ENCODE results near the gene WWC2. TPM values are rescaled to one million over a fixed set of nuclear protein-coding genes. Genes with fewer than 3 reads are reported as not detected.

The WWC2 gene
- total RNA-seq, 1 experiment from 2014 or later, result 126 TPM

DNA sequence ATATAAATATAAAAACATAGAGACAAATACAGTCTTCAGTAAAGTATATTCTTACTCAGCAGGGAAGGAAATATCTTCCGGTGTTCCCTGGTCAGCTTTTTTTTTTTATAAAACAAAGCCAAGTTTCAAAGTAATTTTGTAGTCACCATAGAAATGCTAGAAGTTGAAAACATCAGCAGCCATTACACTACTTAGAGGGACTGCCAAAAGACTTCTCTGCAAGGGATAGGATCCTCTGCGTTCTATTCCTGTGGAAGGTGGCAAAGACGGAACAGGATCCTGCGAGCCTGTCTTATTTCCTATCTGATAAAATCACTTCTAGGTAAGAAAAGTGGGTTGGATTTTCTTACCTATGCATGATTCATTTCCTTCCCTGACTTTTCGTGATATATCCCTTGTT is 201.6 kb downstream of the WWC2 start:
- DNase-seq (ENCODE audit: low spot score), result no peak
- H3K4me3 Mint-ChIP-seq, result no peak overlapping the region
- POLR2A ChIA-PET, result no interaction called here
- ATAC-seq, result no peak
- no peaks in the 10 kb centered on the region for H3K4me1 Mint-ChIP-seq
- CTCF ChIA-PET, result no interaction called here
- peaks cover 44% of the 10 kb centered on the region for H3K36me3 Mint-ChIP-seq
- H3K9me3 Mint-ChIP-seq, result no peaks in the 10 kb centered on the region
- H3K27me3 Mint-ChIP-seq (ENCODE audit: low read depth), result no peaks in the 10 kb centered on the region
- TF ChIP-seq TEAD4 (CRISPR knock-in tag; IDR thresholded peaks at IDR 0.05) (no peak), ZNF263 (CRISPR knock-in tag; IDR thresholded peaks at IDR 0.05; ENCODE audit: low read depth) (no peak)
- TF ChIP-seq, protein P1, sequence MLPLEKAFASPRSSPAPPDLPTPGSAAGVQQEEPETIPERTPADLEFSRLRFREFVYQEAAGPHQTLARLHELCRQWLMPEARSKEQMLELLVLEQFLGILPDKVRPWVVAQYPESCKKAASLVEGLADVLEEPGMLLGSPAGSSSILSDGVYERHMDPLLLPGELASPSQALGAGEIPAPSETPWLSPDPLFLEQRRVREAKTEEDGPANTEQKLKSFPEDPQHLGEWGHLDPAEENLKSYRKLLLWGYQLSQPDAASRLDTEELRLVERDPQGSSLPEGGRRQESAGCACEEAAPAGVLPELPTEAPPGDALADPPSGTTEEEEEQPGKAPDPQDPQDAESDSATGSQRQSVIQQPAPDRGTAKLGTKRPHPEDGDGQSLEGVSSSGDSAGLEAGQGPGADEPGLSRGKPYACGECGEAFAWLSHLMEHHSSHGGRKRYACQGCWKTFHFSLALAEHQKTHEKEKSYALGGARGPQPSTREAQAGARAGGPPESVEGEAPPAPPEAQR (CRISPR knock-in tag; IDR thresholded peaks at IDR 0.05), result no peak
- no peak overlapping the region for H3K27ac Mint-ChIP-seq

DNA sequence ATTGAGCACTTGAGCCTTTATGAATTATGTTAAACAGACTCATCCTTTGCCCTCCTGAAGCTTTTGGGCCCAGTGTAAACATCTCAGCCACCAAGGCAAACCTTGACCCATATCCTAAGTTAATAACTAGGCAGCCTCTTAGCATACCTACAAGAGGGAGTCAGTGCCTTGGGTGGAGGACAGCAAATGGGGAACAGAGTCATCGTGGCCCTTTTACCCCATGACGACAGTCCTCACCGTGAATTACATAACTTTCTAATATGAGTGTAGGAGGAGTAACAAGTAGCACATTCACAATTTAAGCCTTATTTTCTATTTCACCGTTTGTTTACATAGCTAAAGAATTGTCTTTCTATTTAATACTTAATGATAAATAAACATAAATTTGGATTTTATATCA is 204.2 kb downstream of the WWC2 start:
- Mint-ChIP-seq H3K36me3 (peaks cover 29% of the 10 kb centered on the region), H3K27ac (no peak overlapping the region), H3K4me3 (no peak overlapping the region), H3K27me3 (ENCODE audit: low read depth) (no peaks in the 10 kb centered on the region), H3K4me1 (no peaks in the 10 kb centered on the region), H3K9me3 (no peaks in the 10 kb centered on the region)
- DNase-seq (ENCODE audit: low spot score), result no peak
- CTCF ChIA-PET, result interaction anchor here (1.0 to 1.7 kb wide), 2 partner anchors 41 to 87 kb away, joined by 5 to 7 read pairs; no protein-coding TSS in a partner anchor
- POLR2A ChIA-PET, result no interaction called here
- ATAC-seq, result no peak
- TF ChIP-seq ZNF396 (CRISPR knock-in tag; IDR thresholded peaks at IDR 0.05; ENCODE audit: borderline replicate concordance) (no peak), TEAD4 (CRISPR knock-in tag; IDR thresholded peaks at IDR 0.05) (no peak), ZNF232 (CRISPR knock-in tag; IDR thresholded peaks at IDR 0.05) (no peak), SMAD4 (CRISPR knock-in tag; IDR thresholded peaks at IDR 0.05) (no peak), IRF2 (CRISPR knock-in tag; IDR thresholded peaks at IDR 0.05; ENCODE audit: borderline replicate concordance, low read depth) (no peak), NFE2L1 (CRISPR knock-in tag; IDR thresholded peaks at IDR 0.05) (no peak)
- TF ChIP-seq, protein P2, sequence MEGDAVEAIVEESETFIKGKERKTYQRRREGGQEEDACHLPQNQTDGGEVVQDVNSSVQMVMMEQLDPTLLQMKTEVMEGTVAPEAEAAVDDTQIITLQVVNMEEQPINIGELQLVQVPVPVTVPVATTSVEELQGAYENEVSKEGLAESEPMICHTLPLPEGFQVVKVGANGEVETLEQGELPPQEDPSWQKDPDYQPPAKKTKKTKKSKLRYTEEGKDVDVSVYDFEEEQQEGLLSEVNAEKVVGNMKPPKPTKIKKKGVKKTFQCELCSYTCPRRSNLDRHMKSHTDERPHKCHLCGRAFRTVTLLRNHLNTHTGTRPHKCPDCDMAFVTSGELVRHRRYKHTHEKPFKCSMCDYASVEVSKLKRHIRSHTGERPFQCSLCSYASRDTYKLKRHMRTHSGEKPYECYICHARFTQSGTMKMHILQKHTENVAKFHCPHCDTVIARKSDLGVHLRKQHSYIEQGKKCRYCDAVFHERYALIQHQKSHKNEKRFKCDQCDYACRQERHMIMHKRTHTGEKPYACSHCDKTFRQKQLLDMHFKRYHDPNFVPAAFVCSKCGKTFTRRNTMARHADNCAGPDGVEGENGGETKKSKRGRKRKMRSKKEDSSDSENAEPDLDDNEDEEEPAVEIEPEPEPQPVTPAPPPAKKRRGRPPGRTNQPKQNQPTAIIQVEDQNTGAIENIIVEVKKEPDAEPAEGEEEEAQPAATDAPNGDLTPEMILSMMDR (IDR thresholded peaks at IDR 0.05), result no peak
- TF ChIP-seq, protein P3, sequence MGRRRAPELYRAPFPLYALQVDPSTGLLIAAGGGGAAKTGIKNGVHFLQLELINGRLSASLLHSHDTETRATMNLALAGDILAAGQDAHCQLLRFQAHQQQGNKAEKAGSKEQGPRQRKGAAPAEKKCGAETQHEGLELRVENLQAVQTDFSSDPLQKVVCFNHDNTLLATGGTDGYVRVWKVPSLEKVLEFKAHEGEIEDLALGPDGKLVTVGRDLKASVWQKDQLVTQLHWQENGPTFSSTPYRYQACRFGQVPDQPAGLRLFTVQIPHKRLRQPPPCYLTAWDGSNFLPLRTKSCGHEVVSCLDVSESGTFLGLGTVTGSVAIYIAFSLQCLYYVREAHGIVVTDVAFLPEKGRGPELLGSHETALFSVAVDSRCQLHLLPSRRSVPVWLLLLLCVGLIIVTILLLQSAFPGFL (CRISPR knock-in tag; IDR thresholded peaks at IDR 0.05; ENCODE audit: borderline replicate concordance), result no peak
- TF ChIP-seq, protein P4, sequence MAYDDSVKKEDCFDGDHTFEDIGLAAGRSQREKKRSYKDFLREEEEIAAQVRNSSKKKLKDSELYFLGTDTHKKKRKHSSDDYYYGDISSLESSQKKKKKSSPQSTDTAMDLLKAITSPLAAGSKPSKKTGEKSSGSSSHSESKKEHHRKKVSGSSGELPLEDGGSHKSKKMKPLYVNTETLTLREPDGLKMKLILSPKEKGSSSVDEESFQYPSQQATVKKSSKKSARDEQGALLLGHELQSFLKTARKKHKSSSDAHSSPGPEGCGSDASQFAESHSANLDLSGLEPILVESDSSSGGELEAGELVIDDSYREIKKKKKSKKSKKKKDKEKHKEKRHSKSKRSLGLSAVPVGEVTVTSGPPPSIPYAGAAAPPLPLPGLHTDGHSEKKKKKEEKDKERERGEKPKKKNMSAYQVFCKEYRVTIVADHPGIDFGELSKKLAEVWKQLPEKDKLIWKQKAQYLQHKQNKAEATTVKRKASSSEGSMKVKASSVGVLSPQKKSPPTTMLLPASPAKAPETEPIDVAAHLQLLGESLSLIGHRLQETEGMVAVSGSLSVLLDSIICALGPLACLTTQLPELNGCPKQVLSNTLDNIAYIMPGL (CRISPR knock-in tag; IDR thresholded peaks at IDR 0.05), result no peak
- TF ChIP-seq, protein P5, sequence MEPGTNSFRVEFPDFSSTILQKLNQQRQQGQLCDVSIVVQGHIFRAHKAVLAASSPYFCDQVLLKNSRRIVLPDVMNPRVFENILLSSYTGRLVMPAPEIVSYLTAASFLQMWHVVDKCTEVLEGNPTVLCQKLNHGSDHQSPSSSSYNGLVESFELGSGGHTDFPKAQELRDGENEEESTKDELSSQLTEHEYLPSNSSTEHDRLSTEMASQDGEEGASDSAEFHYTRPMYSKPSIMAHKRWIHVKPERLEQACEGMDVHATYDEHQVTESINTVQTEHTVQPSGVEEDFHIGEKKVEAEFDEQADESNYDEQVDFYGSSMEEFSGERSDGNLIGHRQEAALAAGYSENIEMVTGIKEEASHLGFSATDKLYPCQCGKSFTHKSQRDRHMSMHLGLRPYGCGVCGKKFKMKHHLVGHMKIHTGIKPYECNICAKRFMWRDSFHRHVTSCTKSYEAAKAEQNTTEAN (CRISPR knock-in tag; IDR thresholded peaks at IDR 0.05), result no peak
- TF ChIP-seq, protein P6, sequence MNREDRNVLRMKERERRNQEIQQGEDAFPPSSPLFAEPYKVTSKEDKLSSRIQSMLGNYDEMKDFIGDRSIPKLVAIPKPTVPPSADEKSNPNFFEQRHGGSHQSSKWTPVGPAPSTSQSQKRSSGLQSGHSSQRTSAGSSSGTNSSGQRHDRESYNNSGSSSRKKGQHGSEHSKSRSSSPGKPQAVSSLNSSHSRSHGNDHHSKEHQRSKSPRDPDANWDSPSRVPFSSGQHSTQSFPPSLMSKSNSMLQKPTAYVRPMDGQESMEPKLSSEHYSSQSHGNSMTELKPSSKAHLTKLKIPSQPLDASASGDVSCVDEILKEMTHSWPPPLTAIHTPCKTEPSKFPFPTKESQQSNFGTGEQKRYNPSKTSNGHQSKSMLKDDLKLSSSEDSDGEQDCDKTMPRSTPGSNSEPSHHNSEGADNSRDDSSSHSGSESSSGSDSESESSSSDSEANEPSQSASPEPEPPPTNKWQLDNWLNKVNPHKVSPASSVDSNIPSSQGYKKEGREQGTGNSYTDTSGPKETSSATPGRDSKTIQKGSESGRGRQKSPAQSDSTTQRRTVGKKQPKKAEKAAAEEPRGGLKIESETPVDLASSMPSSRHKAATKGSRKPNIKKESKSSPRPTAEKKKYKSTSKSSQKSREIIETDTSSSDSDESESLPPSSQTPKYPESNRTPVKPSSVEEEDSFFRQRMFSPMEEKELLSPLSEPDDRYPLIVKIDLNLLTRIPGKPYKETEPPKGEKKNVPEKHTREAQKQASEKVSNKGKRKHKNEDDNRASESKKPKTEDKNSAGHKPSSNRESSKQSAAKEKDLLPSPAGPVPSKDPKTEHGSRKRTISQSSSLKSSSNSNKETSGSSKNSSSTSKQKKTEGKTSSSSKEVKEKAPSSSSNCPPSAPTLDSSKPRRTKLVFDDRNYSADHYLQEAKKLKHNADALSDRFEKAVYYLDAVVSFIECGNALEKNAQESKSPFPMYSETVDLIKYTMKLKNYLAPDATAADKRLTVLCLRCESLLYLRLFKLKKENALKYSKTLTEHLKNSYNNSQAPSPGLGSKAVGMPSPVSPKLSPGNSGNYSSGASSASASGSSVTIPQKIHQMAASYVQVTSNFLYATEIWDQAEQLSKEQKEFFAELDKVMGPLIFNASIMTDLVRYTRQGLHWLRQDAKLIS (CRISPR knock-in tag; IDR thresholded peaks at IDR 0.05; ENCODE audit: borderline replicate concordance), result no peak
- TF ChIP-seq, protein P7, sequence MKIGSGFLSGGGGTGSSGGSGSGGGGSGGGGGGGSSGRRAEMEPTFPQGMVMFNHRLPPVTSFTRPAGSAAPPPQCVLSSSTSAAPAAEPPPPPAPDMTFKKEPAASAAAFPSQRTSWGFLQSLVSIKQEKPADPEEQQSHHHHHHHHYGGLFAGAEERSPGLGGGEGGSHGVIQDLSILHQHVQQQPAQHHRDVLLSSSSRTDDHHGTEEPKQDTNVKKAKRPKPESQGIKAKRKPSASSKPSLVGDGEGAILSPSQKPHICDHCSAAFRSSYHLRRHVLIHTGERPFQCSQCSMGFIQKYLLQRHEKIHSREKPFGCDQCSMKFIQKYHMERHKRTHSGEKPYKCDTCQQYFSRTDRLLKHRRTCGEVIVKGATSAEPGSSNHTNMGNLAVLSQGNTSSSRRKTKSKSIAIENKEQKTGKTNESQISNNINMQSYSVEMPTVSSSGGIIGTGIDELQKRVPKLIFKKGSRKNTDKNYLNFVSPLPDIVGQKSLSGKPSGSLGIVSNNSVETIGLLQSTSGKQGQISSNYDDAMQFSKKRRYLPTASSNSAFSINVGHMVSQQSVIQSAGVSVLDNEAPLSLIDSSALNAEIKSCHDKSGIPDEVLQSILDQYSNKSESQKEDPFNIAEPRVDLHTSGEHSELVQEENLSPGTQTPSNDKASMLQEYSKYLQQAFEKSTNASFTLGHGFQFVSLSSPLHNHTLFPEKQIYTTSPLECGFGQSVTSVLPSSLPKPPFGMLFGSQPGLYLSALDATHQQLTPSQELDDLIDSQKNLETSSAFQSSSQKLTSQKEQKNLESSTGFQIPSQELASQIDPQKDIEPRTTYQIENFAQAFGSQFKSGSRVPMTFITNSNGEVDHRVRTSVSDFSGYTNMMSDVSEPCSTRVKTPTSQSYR (CRISPR knock-in tag; IDR thresholded peaks at IDR 0.05), result no peak
- TF ChIP-seq, protein P1 (CRISPR knock-in tag; IDR thresholded peaks at IDR 0.05), result no peak
- TF ChIP-seq, protein P8, sequence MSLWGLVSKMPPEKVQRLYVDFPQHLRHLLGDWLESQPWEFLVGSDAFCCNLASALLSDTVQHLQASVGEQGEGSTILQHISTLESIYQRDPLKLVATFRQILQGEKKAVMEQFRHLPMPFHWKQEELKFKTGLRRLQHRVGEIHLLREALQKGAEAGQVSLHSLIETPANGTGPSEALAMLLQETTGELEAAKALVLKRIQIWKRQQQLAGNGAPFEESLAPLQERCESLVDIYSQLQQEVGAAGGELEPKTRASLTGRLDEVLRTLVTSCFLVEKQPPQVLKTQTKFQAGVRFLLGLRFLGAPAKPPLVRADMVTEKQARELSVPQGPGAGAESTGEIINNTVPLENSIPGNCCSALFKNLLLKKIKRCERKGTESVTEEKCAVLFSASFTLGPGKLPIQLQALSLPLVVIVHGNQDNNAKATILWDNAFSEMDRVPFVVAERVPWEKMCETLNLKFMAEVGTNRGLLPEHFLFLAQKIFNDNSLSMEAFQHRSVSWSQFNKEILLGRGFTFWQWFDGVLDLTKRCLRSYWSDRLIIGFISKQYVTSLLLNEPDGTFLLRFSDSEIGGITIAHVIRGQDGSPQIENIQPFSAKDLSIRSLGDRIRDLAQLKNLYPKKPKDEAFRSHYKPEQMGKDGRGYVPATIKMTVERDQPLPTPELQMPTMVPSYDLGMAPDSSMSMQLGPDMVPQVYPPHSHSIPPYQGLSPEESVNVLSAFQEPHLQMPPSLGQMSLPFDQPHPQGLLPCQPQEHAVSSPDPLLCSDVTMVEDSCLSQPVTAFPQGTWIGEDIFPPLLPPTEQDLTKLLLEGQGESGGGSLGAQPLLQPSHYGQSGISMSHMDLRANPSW (CRISPR knock-in tag; conservative IDR thresholded peaks at IDR 0.05; ENCODE audit: low read depth), result no peak
